OCI-LY7 (cell line): ENCODE measurements around the gene TMEM256. TPM values are rescaled to one million over a fixed set of nuclear protein-coding genes. Genes with fewer than 3 reads are reported as not detected.

Experiments
- BruUV-seq: library from RNA; stranded (reverse); fragments of 400-500 nt; replicated peaks from 2 replicates; lab custom pipeline; 2021; lab: Mats Ljungman, UMichigan
- CTCF ChIA-PET: fragments of 300-600 bp; sonication (Branson Sonifier 250); formaldehyde crosslinking; loops from one replicate; lab custom pipeline; 2022; ENCODE audit warnings: antibody characterized with exemption; ENCODE audit not compliant: unreplicated experiment; lab: Charles Lee
- POLR2A ChIA-PET: fragments of 300-600 bp; sonication (Branson Sonifier 250); formaldehyde crosslinking; loops from one replicate; lab custom pipeline; 2022; ENCODE audit warnings: antibody characterized with exemption; lab: Charles Lee
- DNase-seq: peaks from one replicate; pipeline ENCODE4 v3.0.0-alpha.2; 2015; ENCODE audit warnings: low spot score
- H2AFZ ChIP-seq: fragments of 200-600 bp; sonication (generic), shearing (Covaris generic); 2 replicates; pipeline ENCODE4 v1.6.1; 2014; ENCODE audit warnings: mild to moderate bottlenecking, antibody characterized with exemption, low read length, moderate library complexity
- H3K27ac ChIP-seq: fragments of 200-600 bp; sonication (generic); 2 replicates; pipeline ENCODE4 v1.5.1; 2014; ENCODE audit warnings: mixed run types, low read depth, mild to moderate bottlenecking, moderate library complexity, low read length, inconsistent platforms; ENCODE audit not compliant: poor library complexity, severe bottlenecking
- H3K36me3 ChIP-seq: fragments of 200-600 bp; sonication (generic); 2 replicates; pipeline ENCODE4 v1.6.1; 2014; ENCODE audit warnings: mild to moderate bottlenecking, antibody characterized with exemption, low read length, moderate library complexity, mixed read lengths; ENCODE audit not compliant: insufficient read depth
- H3K4me1 ChIP-seq: fragments of 200-600 bp; sonication (generic); 2 replicates; pipeline ENCODE4 v1.5.1; 2014; ENCODE audit warnings: mild to moderate bottlenecking, low read length; ENCODE audit not compliant: insufficient read depth, poor library complexity, severe bottlenecking
- H3K4me2 ChIP-seq: fragments of 200-600 bp; sonication (generic); 2 replicates; pipeline ENCODE4 v1.6.1; 2014; ENCODE audit warnings: mild to moderate bottlenecking, low read length
- H3K4me3 ChIP-seq: fragments of 200-600 bp; sonication (generic); 2 replicates; pipeline ENCODE4 v1.5.1; 2014; ENCODE audit warnings: mild to moderate bottlenecking, low read depth, low read length; ENCODE audit not compliant: poor library complexity, severe bottlenecking
- H3K79me2 ChIP-seq: fragments of 200-600 bp; sonication (generic); 2 replicates; pipeline ENCODE4 v1.6.1; 2016; ENCODE audit warnings: low read depth, mild to moderate bottlenecking, low read length, moderate library complexity, mixed read lengths; ENCODE audit not compliant: insufficient read depth
- H3K9me2 ChIP-seq: fragments of 200-600 bp; sonication (generic); 2 replicates; pipeline ENCODE4 v1.6.1; 2016; ENCODE audit warnings: mild to moderate bottlenecking, low read length, mixed read lengths; ENCODE audit not compliant: insufficient read depth
- H3K9me3 ChIP-seq: fragments of 200-600 bp; sonication (generic); 2 replicates; pipeline ENCODE4 v1.6.1; 2014; ENCODE audit warnings: mild to moderate bottlenecking, mixed run types, low read length, mixed read lengths
- H4K20me1 ChIP-seq: fragments of 200-600 bp; sonication (generic); 2 replicates; pipeline ENCODE4 v1.6.1; 2014; ENCODE audit warnings: mild to moderate bottlenecking, antibody characterized with exemption, low read length, moderate library complexity, mixed read lengths; ENCODE audit not compliant: insufficient read depth
- CTCF ChIP-seq: fragments of 200-600 bp; sonication (generic); conservative IDR thresholded peaks from 2 replicates; pipeline ENCODE4 v1.5.1; 2014; ENCODE audit warnings: mild to moderate bottlenecking, antibody characterized with exemption, low read length, moderate library complexity, mixed read lengths
- EZH2phosphoT487 ChIP-seq: fragments of 200-600 bp; sonication (generic); IDR thresholded peaks from 2 replicates; pipeline ENCODE4 v1.6.1; 2018; ENCODE audit warnings: low read depth, borderline replicate concordance, mild to moderate bottlenecking, mixed run types, antibody characterized with exemption, low read length, moderate library complexity, mixed read lengths
- intact Hi-C: fragments of 100-400 bp; cut with micrococcal nuclease; formaldehyde crosslinking; loops from one replicate; pipeline ENCODE4 v1.10.0; 2022; ENCODE audit not compliant: unreplicated experiment
- total RNA-seq, 2 experiments: library from RNA; depleted of rRNA in 1 of 2; stranded (reverse); fragments of >200 nt in 1 of 2; shearing (Covaris generic) in 1 of 2; gene quantifications; 2 replicates each; pipeline ENCODE4 v1.2.3, GENCODE V29; 2014 to 2022

Gene TMEM256
- total RNA-seq, 2 experiments from 2014 or later: 96.6 to 165 TPM

DNA sequence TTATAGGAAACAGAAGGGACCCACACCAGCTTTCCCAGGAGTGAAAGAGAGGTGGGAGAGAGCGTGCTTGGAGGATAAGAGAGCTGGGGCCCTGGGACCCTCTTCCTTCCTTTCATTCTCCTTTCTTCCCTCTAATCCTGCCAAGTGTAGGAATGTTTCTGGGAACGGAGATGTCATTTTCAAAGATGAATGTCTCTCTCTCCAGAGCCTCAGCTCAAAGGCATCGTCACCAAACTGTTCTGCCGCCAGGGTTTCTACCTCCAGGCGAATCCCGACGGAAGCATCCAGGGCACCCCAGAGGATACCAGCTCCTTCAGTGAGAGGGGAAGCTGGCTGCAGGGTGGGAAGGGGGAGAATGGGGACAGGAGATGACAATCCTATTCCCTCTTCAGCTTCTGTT lies 37.4 kb upstream of the TMEM256 start:
- no peaks in the 10 kb centered on the region for H3K36me3 ChIP-seq
- no peak overlapping the region for H3K4me3 ChIP-seq
- CTCF ChIA-PET: interaction anchor here (0.6 kb wide), 2 partner anchors 43 to 85 kb away, joined by 3 read pairs; partner anchors contain the start of gene POLR2A
- no peaks in the 10 kb centered on the region for H4K20me1 ChIP-seq
- no peaks in the 10 kb centered on the region for H3K9me2 ChIP-seq
- no peak overlapping the region for H3K27ac ChIP-seq
- no peak for DNase-seq
- POLR2A ChIA-PET: interaction anchor here (1.8 kb wide), 1 partner anchor 11 kb away, joined by 5 read pairs; no protein-coding TSS in a partner anchor
- BruUV-seq: no TSS peak
- no peak for TF ChIP-seq EZH2phosphoT487
- TF ChIP-seq CTCF: no peak
- H3K4me2 ChIP-seq: no peak overlapping the region; the same call in 1 of the 2 replicates
- peaks cover 37% of the 10 kb centered on the region for H3K4me1 ChIP-seq
- intact Hi-C loops: no loop called here
- H3K9me3 ChIP-seq: no peaks in the 10 kb centered on the region
- peaks cover 2% of the 10 kb centered on the region; the same call in 1 of the 2 replicates for H3K79me2 ChIP-seq
- no peak overlapping the region for H2AFZ ChIP-seq

DNA sequence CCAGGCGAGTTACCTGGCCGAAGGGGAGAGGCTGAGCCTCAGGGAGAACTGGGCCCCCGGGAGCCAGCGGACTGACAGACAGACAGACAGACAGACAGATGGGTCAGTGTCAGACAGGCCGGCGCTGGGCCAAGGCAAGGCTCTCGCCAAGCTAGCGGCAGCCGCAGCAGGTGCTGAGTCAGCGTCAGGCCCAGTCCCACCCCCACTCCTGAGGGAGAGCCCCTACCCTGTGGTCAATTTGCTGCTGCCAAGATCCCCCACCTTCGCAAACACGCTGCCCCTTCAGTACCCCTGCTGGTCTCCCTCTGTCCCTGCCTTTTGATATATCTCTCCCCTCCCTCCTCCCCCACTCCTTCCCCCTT lies 36.9 kb upstream of the TMEM256 start:
- ChIA-PET POLR2A (interaction anchor here (1.8 kb wide), 1 partner anchor 11 kb away, joined by 5 read pairs; no protein-coding TSS in a partner anchor), CTCF (interaction anchor here (0.6 kb wide), 2 partner anchors 43 to 85 kb away, joined by 3 read pairs; partner anchors contain the start of gene POLR2A)
- H3K4me1 ChIP-seq: peaks cover 40% of the 10 kb centered on the region
- H3K27ac ChIP-seq: no peak overlapping the region
- H2AFZ ChIP-seq: peak overlapping the region; percentile 39; the same call in 1 of the 2 replicates
- DNase-seq: no peak
- H3K79me2 ChIP-seq: peaks cover 4% of the 10 kb centered on the region; the same call in 1 of the 2 replicates
- no peaks in the 10 kb centered on the region for H3K9me2 ChIP-seq
- H3K36me3 ChIP-seq: no peaks in the 10 kb centered on the region
- BruUV-seq: no TSS peak
- H3K4me3 ChIP-seq: peak overlapping the region; percentile 63
- intact Hi-C loops: no loop called here
- no peaks in the 10 kb centered on the region for H4K20me1 ChIP-seq
- no peak for TF ChIP-seq CTCF
- TF ChIP-seq EZH2phosphoT487: no peak
- no peaks in the 10 kb centered on the region for H3K9me3 ChIP-seq
- peak overlapping the region; percentile 99 for H3K4me2 ChIP-seq
